ENCODE results near the gene SMIM15.

- TF ChIP-seq CTCF (IDR thresholded peaks at IDR 0.05) (no peak), RELA (CRISPR knock-in tag; IDR thresholded peaks at IDR 0.05; ENCODE audit: borderline replicate concordance) (no peak)
Measured at GRCh38 chr5:61168951-61169350, 6.7 kb upstream of the SMIM15 start.

All from WTC11 (cell line).